HG02840 (cell line): ENCODE data around the gene FLRT2.

Experiments
- ATAC-seq: cut with Tn5 transposase; IDR thresholded peaks from one replicate; pipeline ENCODE4 v1.9.1; 2021; ENCODE audit warnings: mild to moderate bottlenecking, moderate library complexity, moderate number of reproducible peaks; ENCODE audit not compliant: unreplicated experiment, low FRiP score

FLRT2 gene

GRCh38 chr14:85558505-85558904 is 28.6 kb downstream of the FLRT2 start:
- ATAC-seq, result no peak

- no peak for ATAC-seq
These were observed 32.7 kb downstream of the FLRT2 start for GRCh38 chr14:85562630-85563029.

GRCh38 chr14:85564841-85565527 is 35.0 kb downstream of the FLRT2 start:
- no peak for ATAC-seq

- no peak for ATAC-seq
These were observed 35.9 kb downstream of the FLRT2 start for GRCh38 chr14:85565862-85566296.

- no peak for ATAC-seq
These were observed 36.7 kb downstream of the FLRT2 start for GRCh38 chr14:85566603-85567002.

GRCh38 chr14:85572011-85572410 is 42.1 kb downstream of the FLRT2 start:
- no peak for ATAC-seq

- no peak for ATAC-seq
These were observed 42.9 kb downstream of the FLRT2 start for GRCh38 chr14:85572845-85573244.

GRCh38 chr14:85573406-85573805 is 43.5 kb downstream of the FLRT2 start:
- ATAC-seq, result no peak

GRCh38 chr14:85574853-85575616 is 45.1 kb downstream of the FLRT2 start:
- no peak for ATAC-seq

- ATAC-seq, result no peak
These were observed 45.6 kb downstream of the FLRT2 start for GRCh38 chr14:85575617-85575898.

GRCh38 chr14:85576218-85576617 is 46.3 kb downstream of the FLRT2 start:
- no peak for ATAC-seq

GRCh38 chr14:85576848-85577542 is 47.1 kb downstream of the FLRT2 start:
- no peak for ATAC-seq

- ATAC-seq, result no peak
These were observed 47.7 kb downstream of the FLRT2 start for GRCh38 chr14:85577543-85578114.

- no peak for ATAC-seq
These were observed 48.4 kb downstream of the FLRT2 start for GRCh38 chr14:85578357-85578756.

GRCh38 chr14:85578930-85579329 is 49.0 kb downstream of the FLRT2 start:
- ATAC-seq, result no peak

GRCh38 chr14:85579942-85580341 is 50.0 kb downstream of the FLRT2 start:
- no peak for ATAC-seq

GRCh38 chr14:85580536-85581140 is 50.7 kb downstream of the FLRT2 start:
- no peak for ATAC-seq

GRCh38 chr14:85581691-85582090 is 51.7 kb downstream of the FLRT2 start:
- ATAC-seq, result no peak

- ATAC-seq, result no peak
These were observed 53.4 kb downstream of the FLRT2 start for GRCh38 chr14:85583380-85583779.

GRCh38 chr14:85584481-85584880 is 54.5 kb downstream of the FLRT2 start:
- ATAC-seq, result no peak

GRCh38 chr14:85587151-85587711 is 57.3 kb downstream of the FLRT2 start:
- no peak for ATAC-seq
